Muscle layer of duodenum (tissue), 2 donors: ENCODE measurements around the gene ZBP1.

Experiments
- H3K27ac ChIP-seq: one replicate; pipeline ENCODE4 v1.7.0; 2013; ENCODE audit warnings: mild to moderate bottlenecking, low read length
- H3K27me3 ChIP-seq: one replicate; pipeline ENCODE4 v1.7.0; 2013; ENCODE audit warnings: low read depth, mild to moderate bottlenecking, control low read depth, low read length
- H3K36me3 ChIP-seq, 2 donors: one replicate each; pipeline ENCODE4 v1.7.0; 2013; ENCODE audit warnings: low read length in 2 of 2, control low read depth in 1 of 2, mild to moderate bottlenecking in 1 of 2; ENCODE audit not compliant: insufficient read depth in 2 of 2, control insufficient read depth in 1 of 2
- H3K4me1 ChIP-seq, 2 donors: one replicate each; pipeline ENCODE4 v1.7.0; 2013; ENCODE audit warnings: low read length in 2 of 2, mild to moderate bottlenecking in 2 of 2, control low read depth in 1 of 2, moderate library complexity in 1 of 2; ENCODE audit not compliant: insufficient read depth in 2 of 2, control insufficient read depth in 1 of 2
- H3K4me3 ChIP-seq, 2 donors: one replicate each; pipeline ENCODE4 v1.7.0; 2013; ENCODE audit warnings: low read length in 2 of 2, low read depth in 1 of 2, mild to moderate bottlenecking in 1 of 2
- H3K9me3 ChIP-seq, 2 donors: one replicate each; pipeline ENCODE4 v1.7.0; 2013; ENCODE audit warnings: low read length in 2 of 2, control low read depth in 1 of 2, mild to moderate bottlenecking in 1 of 2; ENCODE audit not compliant: control insufficient read depth in 1 of 2
- donor health status: healthy.

The ZBP1 gene

DNA sequence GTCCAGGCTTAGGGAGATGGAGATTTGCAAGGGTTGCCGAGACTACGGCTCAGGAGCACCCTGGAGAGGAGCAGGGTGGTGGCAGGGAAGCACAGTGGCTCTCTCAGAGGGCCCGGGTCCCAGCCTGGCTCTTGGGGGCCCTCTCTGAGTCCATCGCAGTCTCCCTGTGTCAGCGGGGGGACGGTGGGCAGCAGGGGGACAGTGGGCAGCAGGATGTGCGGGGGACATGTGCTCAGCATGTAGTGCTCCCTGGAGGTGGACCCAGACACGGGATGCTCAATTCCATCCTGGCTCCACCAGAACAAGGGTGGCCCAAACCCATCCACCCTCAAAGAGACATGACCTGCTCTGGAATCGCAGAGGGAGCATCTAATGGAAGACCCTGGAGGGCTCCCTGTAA is 43.0 kb upstream of the ZBP1 start:
- H3K27ac ChIP-seq: no peak overlapping the region
- no peak overlapping the region for H3K4me3 ChIP-seq
- H3K36me3 ChIP-seq: peaks cover 0 to 11% of the 10 kb centered on the region in 2 donors
- H3K4me1 ChIP-seq: peaks cover 2 to 18% of the 10 kb centered on the region in 2 donors
- no peaks in the 10 kb centered on the region for H3K9me3 ChIP-seq
- H3K27me3 ChIP-seq: no peaks in the 10 kb centered on the region

- H3K27ac ChIP-seq: no peak overlapping the region
- H3K4me1 ChIP-seq: peaks cover 2 to 21% of the 10 kb centered on the region in 2 donors
- no peaks in the 10 kb centered on the region for H3K9me3 ChIP-seq
- H3K27me3 ChIP-seq: no peaks in the 10 kb centered on the region
- H3K36me3 ChIP-seq: peaks cover 0 to 11% of the 10 kb centered on the region in 2 donors
- H3K4me3 ChIP-seq: no peak overlapping the region
Observed at GRCh38 chr20:57662456-57663240, 42.4 kb upstream of the ZBP1 start.

GRCh38 chr20:57661746-57662455 is 41.7 kb upstream of the ZBP1 start:
- Histone ChIP-seq H3K27ac (no peak overlapping the region), H3K9me3 (no peaks in the 10 kb centered on the region), H3K4me3 (no peak overlapping the region), H3K36me3 (peaks cover 0 to 11% of the 10 kb centered on the region in 2 donors), H3K27me3 (no peaks in the 10 kb centered on the region), H3K4me1 (peaks cover 2 to 24% of the 10 kb centered on the region in 2 donors)

DNA sequence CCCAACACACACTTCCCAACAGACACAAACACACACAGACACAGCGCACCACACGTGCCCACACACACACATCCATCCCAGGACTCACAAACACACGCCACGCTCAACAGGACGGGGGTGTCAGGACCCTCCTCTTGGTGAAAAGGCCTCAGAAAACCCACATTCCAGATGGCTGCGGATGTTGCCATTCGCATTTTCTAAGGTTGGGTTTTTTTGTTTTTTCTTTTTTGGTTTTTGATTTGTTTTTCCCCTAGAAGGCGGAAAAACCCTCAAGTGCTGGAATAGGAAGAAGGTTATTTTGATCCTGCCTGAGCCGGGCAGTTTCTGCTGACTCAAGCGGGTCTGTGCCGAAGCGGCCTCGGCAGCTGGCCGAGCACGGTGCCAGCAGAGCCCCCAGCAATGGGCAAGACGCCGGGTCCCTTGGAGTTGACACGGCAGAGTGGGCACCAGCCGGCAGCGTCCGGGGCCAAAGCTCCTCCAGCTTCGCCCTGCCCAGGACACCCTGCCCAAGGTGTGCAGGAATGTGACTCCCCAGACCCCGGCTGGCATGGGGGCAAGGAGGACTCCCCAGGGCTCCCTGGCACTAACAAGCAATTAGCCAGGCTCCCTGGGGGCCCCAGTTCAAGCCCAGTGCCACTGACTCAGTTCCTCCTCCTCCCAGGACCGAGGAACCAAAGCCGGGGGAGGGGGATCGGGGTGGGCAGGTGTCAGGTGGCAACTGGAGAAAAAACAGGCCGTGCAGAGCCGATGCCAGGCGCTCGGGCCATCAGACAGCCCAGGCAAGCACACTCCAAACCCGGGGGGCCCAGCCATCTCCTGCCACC is 40.9 kb upstream of the ZBP1 start:
- Histone ChIP-seq H3K4me3 (no peak overlapping the region), H3K27ac (no peak overlapping the region), H3K27me3 (no peaks in the 10 kb centered on the region), H3K9me3 (no peaks in the 10 kb centered on the region), H3K36me3 (peaks cover 0 to 18% of the 10 kb centered on the region in 2 donors), H3K4me1 (peaks cover 2 to 24% of the 10 kb centered on the region in 2 donors)

DNA sequence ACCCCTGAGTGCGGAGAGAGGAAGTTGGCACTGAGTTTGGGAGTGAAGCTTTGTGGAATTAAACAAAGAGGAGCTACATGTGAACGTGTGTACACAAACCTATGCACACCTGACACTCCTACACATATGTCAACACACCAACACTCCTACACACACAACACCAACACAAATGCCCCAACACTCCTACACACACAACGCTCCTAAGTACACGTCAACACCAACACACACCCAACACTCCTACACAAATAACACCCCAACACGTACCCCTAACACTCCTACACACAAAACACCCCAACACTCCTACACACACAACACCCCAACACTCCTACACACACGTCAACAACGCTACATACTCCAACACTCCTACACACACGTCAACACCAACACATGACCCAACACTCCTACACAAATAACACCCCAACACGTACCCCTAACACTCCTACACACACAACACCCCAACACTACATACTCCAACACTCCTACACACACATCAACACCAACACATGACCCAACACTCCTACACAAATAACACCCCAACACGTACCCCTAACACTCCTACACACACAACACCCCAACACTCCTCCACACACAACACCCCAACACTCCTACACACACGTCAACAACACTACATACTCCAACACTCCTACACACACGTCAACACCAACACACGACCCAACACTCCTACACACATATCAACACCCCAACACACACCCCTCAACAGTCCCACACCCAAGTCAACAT is 40.1 kb upstream of the ZBP1 start:
- Histone ChIP-seq H3K36me3 (peaks cover 0 to 19% of the 10 kb centered on the region in 2 donors), H3K4me3 (no peak overlapping the region), H3K27me3 (no peaks in the 10 kb centered on the region), H3K27ac (no peak overlapping the region), H3K4me1 (peaks cover 2 to 24% of the 10 kb centered on the region in 2 donors), H3K9me3 (no peaks in the 10 kb centered on the region)

DNA sequence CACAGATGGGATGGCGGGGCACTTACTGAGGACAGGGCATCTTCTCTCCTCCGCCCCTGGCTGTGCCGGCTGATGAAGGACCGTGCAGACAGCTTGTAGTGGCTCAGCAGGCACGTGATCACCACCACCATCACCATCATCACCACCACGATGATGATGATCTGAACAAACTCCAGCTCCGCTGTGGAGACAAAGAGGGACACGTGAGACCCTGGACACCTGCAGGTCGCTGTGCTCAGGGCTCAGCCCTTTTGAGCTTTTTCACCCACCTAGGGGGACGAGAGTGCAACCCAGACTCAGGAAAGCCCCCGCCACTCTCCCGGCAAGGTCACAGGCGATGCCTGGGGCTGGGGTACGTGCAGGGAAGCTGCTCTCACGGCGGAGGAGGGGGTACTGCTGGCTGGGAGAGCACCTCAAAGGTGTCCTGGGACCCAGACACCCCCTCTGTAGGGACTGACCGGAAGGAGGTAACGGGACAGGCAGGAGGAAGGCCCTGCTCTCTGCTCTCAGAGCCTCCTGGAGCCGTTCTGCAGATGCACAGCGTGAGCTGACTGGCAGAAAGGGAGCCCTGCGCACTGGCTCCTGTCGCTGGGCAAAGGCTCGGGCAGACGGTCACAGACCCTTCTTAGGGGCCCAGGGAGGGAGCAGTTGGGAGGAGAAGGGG is 39.4 kb upstream of the ZBP1 start:
- Histone ChIP-seq H3K27ac (no peak overlapping the region), H3K27me3 (no peaks in the 10 kb centered on the region), H3K4me3 (no peak overlapping the region), H3K36me3 (peaks cover 0 to 19% of the 10 kb centered on the region in 2 donors), H3K4me1 (peaks cover 2 to 30% of the 10 kb centered on the region in 2 donors), H3K9me3 (no peaks in the 10 kb centered on the region)

GRCh38 chr20:57658833-57659516 is 38.7 kb upstream of the ZBP1 start:
- Histone ChIP-seq H3K27me3 (no peaks in the 10 kb centered on the region), H3K4me1 (peaks cover 2 to 33% of the 10 kb centered on the region in 2 donors)

DNA sequence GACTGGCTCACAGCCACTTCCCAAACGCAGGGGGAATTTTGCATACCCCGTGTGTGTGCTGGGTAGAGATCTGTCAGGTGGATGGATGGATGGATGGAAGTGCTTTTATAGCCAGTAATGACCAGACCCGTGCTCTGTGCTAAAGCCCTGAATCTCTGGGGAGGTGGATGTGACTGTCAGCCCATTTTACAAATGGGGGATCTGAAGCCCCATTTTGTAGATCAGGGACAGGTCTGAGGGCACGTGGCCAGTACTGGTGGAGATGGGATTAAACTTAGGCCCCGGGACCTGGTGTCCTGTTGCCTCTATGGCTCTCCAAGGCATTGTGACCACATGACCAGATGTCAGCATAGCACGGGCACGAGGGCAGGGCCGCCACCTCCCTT is 38.2 kb upstream of the ZBP1 start:
- Histone ChIP-seq H3K9me3 (no peaks in the 10 kb centered on the region), H3K27ac (no peak overlapping the region), H3K4me3 (no peak overlapping the region), H3K27me3 (no peaks in the 10 kb centered on the region), H3K4me1 (peaks cover 2 to 31% of the 10 kb centered on the region in 2 donors), H3K36me3 (peaks cover 0 to 19% of the 10 kb centered on the region in 2 donors)

More at GRCh38 chr20:57658833-57659516, 38.7 kb upstream of the ZBP1 start:
- Histone ChIP-seq H3K4me3 (no peak overlapping the region), H3K9me3 (no peaks in the 10 kb centered on the region), H3K36me3 (peaks cover 0 to 19% of the 10 kb centered on the region in 2 donors), H3K27ac (no peak overlapping the region)

DNA sequence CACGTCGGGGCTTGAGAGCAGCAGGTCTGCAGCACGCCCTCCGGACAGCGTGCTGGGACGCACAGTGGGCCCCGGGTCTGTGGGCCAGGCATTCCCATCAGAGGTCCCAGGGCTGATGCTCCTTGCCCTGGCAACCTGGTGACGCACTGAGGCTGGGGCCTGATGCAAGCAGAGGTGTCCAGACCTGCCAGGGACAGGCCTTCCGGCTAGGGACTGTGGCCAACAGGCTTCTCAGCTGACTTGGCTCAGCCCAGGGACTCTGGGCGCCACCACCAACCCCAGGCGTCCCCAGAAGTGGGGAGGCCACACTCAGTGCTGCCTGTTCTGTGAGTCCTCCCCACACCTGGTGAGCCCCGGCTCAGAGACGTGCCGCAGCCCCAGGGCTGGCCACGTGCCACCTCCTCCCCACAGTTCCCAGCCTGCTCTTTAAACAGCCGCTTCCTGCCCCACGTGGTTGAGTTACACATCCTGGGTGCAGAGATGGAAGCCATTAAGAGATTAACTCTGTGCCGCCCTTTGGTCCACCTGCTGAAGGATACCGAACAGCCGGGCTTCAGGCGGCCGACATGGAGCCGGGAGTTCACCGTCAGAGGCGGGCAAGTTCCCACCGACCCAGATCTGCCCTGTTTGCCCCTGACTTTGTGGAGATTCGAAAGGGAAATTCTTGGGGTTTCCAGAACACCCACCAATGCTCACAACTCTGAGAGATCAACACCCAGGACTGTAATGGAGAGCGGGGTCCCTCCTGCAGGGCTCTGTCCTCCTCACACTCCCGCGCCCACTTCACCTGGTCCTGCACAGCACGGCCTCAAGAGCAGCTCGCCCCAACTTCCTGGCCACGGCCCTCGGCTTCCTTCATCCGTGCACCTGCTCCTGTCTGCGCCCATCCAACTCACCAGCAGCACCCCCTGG is 37.6 kb upstream of the ZBP1 start:
- no peak overlapping the region for H3K27ac ChIP-seq
- no peaks in the 10 kb centered on the region for H3K27me3 ChIP-seq
- no peaks in the 10 kb centered on the region for H3K9me3 ChIP-seq
- no peak overlapping the region for H3K4me3 ChIP-seq
- H3K36me3 ChIP-seq: peaks cover 0 to 23% of the 10 kb centered on the region in 2 donors
- peaks cover 2 to 27% of the 10 kb centered on the region in 2 donors for H3K4me1 ChIP-seq
